IPS-11a (cell line): Measurements from ENCODE around the gene GRM5.
"Not testable (repeated sequence)": the region's sequence is repeated elsewhere in the genome, so short reads cannot be mapped to it uniquely, and the experiment has no call there.

Source experiments
- H3K4me3 ChIP-seq: one replicate; pipeline ENCODE4 v1.5.1; 2013; ENCODE audit warnings: low read depth, low read length, control low read depth

The GRM5 gene

DNA sequence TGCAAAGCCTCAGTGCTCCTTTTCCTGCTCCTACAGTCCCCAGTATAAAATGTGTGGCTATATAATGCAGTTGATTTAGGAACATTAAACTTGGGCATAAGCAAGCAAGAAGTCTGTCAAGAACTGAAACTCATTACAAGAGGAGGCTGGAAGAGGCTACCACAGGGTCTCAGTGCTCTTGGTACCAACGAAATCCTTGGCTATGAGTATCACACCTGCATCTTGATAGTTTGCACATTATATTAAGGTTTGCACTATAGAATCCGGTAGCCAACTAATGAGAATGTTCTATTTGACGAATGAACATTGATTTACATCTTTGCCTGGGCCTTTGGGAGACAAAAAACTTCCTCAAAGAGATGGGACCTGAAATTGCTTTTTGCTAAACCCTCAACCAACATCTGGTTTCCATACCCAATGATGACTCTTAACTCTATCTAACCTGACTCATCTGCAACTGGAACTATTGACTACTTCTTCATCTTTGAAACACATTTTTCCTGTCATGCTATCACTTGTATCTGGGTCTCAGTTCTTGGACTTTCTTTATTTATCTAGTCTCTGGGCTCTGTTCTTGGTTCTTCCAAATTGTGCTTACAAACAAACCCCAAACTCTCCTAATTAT lies 521.0 kb downstream of the GRM5 start:
- no peak overlapping the region for H3K4me3 ChIP-seq

- no peak overlapping the region for H3K4me3 ChIP-seq
Measured at GRCh38 chr11:88543902-88544655, 521.7 kb downstream of the GRM5 start.

DNA sequence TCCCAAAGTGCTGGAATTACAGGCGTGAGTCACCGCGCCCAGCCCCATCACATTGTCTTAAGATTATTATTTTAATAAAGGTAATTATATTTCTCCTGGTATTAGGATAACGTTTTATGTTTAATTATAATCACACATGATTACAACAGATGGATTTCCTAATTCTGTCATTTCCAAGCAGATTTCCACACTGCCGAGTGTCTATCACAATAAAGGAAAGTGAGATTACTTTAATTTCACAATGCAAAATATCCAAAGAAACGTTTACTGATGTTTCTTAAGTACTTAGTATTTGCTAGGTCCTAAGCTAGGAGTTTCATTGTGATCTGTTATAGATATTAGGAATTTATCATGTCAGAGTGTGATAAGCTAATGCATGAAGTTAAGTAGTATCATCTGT lies 524.8 kb downstream of the GRM5 start:
- H3K4me3 ChIP-seq, result no peak overlapping the region

DNA sequence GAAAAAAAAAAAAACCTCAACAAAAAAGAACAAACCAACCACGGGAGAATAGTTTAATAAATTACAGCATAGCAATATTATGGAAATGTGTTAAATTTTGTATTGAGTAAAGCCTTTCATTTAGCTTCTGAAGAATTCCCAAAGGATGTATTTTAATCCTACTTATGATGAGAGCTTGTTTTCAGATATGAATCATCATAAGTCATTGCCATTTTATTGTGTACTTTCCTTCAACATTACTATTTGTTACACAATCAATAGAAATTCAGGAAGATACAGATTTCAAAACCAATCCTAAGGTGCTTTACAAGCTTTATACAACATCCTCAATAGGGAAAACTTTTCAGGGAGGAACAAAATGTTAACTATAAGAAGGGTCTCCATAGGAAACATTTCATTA lies 527.7 kb downstream of the GRM5 start:
- H3K4me3 ChIP-seq, result no peak overlapping the region

DNA sequence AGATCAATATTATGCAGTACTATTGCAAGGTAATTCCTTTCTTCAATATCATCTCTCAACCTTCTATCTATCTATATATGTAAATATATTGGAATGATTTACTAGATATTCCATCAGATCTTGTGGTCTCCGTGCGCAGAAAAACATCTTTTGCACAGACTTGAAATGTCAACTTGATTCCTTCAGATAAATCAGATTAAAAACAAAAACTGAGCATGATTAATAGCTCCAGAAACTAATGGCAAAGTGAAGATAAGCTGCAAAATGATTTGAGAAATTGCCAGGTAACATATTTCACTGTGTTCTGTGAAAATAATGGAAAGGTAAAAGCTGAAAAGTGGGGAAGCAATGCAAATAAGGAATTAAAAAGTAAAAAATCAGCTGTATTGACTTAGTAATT lies 528.2 kb downstream of the GRM5 start:
- H3K4me3 ChIP-seq, result no peak overlapping the region

DNA sequence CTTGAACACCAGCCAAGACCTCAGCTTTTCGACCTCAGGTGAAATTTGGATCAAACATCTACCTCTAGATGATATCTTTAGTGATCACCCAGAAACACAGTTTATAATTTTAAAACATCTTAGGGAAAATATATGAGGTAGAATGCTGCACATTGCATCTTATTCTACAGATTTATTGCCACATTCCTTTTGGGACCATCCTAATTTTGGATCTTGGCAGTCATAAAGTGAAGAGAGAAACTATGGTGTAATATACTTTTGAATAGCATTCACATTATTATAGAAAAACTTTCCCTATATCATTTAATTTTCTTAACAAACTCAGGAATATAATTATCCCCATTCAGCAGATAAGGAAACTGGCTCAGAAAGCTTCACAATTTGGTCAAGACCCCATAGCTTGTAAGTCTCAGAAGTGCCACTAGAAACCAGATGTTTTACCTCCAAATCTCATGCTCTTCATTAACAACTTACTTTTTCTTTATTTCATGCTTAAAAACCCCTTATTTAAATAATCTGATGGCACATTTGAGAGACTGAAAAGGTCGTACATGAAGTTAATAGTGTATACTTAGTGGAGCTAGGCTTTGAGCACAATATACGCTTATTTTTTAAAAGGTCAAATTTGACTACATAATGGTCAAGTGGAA lies 529.0 kb downstream of the GRM5 start:
- H3K4me3 ChIP-seq, result no peak overlapping the region

- no peak overlapping the region for H3K4me3 ChIP-seq
Measured at GRCh38 chr11:88535916-88536547, 529.8 kb downstream of the GRM5 start.

DNA sequence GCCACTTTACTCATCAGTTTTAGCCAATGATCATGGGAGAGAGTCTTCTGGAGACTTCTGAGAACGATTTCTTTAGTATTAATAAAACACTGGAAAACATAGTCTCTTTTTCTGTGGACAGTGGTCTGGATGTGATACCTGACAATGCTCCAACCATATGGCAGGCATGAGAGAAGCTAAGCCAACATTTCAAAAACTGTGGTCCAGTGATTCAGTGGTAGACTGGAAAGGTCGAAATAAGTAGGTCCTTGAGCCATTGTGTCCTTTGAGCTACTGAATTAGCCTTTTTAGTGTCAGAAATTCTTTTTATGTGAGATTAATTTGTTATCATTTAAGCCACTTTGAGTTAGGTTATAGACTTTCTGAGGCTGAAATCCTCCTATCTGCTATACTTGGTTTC lies 530.5 kb downstream of the GRM5 start:
- H3K4me3 ChIP-seq, result no peak overlapping the region

DNA sequence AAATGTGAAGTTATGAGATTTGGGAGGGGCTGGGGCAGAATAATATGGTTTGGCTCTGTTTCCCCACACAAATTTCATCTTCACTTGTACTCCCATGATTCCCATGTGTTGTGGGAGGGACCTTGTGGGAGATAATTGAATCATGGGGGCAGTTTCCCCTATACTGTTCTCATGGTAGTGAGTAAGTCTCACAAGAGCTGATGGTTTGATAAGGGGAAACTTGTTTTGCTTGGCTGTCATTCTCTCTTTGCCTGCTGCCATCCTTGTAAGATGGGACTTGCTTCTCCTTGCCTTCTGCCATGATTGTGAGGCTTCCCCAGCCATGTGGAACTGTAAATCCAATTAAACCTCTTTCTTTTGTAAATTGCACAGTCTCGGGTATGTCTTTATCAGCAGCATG lies 531.1 kb downstream of the GRM5 start:
- H3K4me3 ChIP-seq, result not testable (repeated sequence)

GRCh38 chr11:88534185-88534584 lies 531.6 kb downstream of the GRM5 start:
- no peak overlapping the region for H3K4me3 ChIP-seq

DNA sequence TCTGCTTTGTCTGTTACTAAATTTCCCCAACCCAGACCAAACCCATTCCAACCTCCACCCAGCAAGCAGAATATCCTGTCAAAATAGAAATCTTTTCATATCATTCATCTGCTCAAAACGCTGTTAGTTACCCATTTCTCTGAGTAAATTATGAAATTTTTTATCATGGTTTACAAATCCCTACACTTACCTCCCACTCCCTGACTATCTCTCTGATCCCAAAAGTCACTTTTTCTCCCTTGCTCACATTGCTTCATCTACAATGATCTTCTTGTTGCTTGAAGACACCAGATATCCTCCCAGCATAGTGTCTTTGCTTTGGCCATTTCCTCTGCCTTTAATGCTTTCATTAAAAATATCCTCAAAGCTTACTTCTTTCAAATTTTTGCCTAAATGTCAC lies 532.8 kb downstream of the GRM5 start:
- H3K4me3 ChIP-seq, result no peak overlapping the region

DNA sequence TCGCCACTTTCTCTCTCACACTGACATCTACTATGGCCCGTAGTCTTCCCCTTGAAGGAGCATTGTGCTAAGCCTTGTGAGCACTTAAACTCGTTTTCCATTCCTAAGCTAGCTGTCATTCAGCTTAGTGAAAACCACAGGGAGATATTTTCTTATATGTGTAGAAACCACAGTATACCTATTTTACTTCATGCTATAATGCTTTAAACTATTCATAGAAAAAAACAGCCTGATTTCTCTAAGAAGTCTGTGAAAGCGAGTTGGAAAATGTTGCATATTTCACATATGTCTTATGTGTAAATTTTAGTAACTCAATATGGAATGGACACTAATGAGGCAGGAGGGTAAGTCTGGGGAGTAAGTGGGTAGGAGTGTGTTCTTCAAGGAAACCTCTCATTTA lies 534.0 kb downstream of the GRM5 start:
- no peak overlapping the region for H3K4me3 ChIP-seq

DNA sequence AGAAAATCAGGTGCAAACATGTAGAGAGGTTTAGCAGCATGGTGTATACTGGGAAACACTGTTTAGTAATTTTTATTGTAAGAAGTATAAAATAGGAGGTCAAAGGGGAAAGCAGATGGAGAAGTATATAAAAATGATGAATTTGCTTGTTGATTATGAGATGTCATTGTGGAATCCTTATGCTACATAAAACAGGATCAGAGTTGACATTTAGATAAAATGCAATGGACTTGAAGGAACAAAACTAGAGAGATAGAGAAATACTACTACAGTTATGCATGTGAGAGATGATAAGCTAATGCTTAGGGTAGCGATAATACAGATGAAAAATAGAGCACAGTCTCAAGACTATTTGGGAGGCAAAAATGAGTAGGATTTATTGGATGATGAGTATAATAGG lies 536.4 kb downstream of the GRM5 start:
- no peak overlapping the region for H3K4me3 ChIP-seq

GRCh38 chr11:88523386-88524071 lies 542.3 kb downstream of the GRM5 start:
- H3K4me3 ChIP-seq, result no peak overlapping the region

- H3K4me3 ChIP-seq, result no peak overlapping the region
Measured at GRCh38 chr11:88522624-88523385, 543.0 kb downstream of the GRM5 start.

- H3K4me3 ChIP-seq, result no peak overlapping the region
Measured at GRCh38 chr11:88521799-88522201, 544.0 kb downstream of the GRM5 start.

GRCh38 chr11:88521399-88521798 lies 544.4 kb downstream of the GRM5 start:
- no peak overlapping the region for H3K4me3 ChIP-seq

GRCh38 chr11:88520391-88520790 lies 545.4 kb downstream of the GRM5 start:
- no peak overlapping the region for H3K4me3 ChIP-seq

DNA sequence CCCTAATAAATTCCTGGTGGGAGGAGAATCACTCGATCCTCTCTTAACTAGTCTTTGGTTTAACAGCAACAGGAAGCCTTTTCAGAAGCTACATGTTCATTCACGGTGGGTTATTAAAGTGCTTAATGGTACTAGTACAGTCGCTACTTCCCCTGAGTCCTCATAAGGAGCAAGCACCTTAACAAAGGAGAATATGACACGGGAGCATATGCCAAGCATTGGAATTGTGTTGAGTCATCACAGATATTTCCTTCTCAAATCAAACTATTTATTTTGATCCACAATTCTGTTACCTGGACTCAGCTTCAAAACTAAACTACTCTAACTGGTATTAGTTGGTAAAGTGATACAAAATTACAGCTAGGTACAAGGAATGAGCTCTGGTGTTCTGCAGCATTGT lies 550.8 kb downstream of the GRM5 start:
- no peak overlapping the region for H3K4me3 ChIP-seq

DNA sequence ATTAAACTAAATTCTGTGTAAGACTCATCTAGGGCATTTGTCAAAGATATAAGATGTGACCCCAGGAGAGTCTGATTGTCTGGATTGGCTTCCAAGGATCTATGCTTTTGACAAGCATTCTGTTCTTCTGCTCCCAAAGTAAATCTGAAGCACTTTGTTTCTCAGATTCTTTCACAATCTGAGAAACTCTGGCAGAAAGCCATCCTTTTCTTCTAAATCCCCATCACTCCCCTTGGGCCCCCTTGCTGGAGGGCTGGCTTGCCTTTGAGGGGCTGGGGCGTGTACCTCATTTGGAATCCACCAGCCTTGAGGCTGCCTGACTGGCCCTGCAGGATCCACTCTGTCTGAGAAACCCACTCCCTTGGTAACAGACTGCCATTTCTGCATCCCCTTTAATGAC lies 554.8 kb downstream of the GRM5 start:
- no peak overlapping the region for H3K4me3 ChIP-seq
